ENCODE results near the gene LPCAT1.

The LPCAT1 gene

GRCh38 chr5:1548702-1549474 lies 25.1 kb upstream of the LPCAT1 start:
- no peak for DNase-seq (ENCODE audit: low spot score)
- no peak for TF ChIP-seq CTCF (IDR thresholded peaks at IDR 0.05; ENCODE audit: extremely low read depth, insufficient read depth, missing control alignments)
- in situ Hi-C loops (cut with MboI; ENCODE audit: low pct_unique_long_range_greater_than_20kb, low sequenced_read_pairs, unreplicated experiment): no loop called here

GRCh38 chr5:1547655-1548054 lies 23.9 kb upstream of the LPCAT1 start:
- in situ Hi-C loops (cut with MboI; ENCODE audit: low pct_unique_long_range_greater_than_20kb, low sequenced_read_pairs, unreplicated experiment): no loop called here
- no peak for DNase-seq (ENCODE audit: low spot score)
- no peak for TF ChIP-seq CTCF (IDR thresholded peaks at IDR 0.05; ENCODE audit: extremely low read depth, insufficient read depth, missing control alignments)

GRCh38 chr5:1547236-1547635 lies 23.5 kb upstream of the LPCAT1 start:
- no peak for TF ChIP-seq CTCF (IDR thresholded peaks at IDR 0.05; ENCODE audit: extremely low read depth, insufficient read depth, missing control alignments)
- in situ Hi-C loops (cut with MboI; ENCODE audit: low pct_unique_long_range_greater_than_20kb, low sequenced_read_pairs, unreplicated experiment): no loop called here
- no peak for DNase-seq (ENCODE audit: low spot score)

GRCh38 chr5:1546556-1546955 lies 22.8 kb upstream of the LPCAT1 start:
- TF ChIP-seq CTCF (IDR thresholded peaks at IDR 0.05; ENCODE audit: extremely low read depth, insufficient read depth, missing control alignments): no peak
- in situ Hi-C loops (cut with MboI; ENCODE audit: low pct_unique_long_range_greater_than_20kb, low sequenced_read_pairs, unreplicated experiment): no loop called here
- no peak for DNase-seq (ENCODE audit: low spot score)

GRCh38 chr5:1545805-1546355 lies 22.1 kb upstream of the LPCAT1 start:
- in situ Hi-C loops (cut with MboI; ENCODE audit: low pct_unique_long_range_greater_than_20kb, low sequenced_read_pairs, unreplicated experiment): no loop called here
- no peak for DNase-seq (ENCODE audit: low spot score)
- TF ChIP-seq CTCF (IDR thresholded peaks at IDR 0.05; ENCODE audit: extremely low read depth, insufficient read depth, missing control alignments): no peak

- no peak for DNase-seq (ENCODE audit: low spot score)
- TF ChIP-seq CTCF (IDR thresholded peaks at IDR 0.05; ENCODE audit: extremely low read depth, insufficient read depth, missing control alignments): no peak
- in situ Hi-C loops (cut with MboI; ENCODE audit: low pct_unique_long_range_greater_than_20kb, low sequenced_read_pairs, unreplicated experiment): no loop called here
Observed at GRCh38 chr5:1545126-1545804, 21.5 kb upstream of the LPCAT1 start.
